GM23248 (cell line): ENCODE data around the gene GRM7.

ENCODE experiments used
- EZH2 ChIP-seq: fragments of 200-600 bp; sonication (generic); IDR thresholded peaks from 2 replicates; pipeline ENCODE4 v1.6.1; 2018; ENCODE audit warnings: antibody characterized with exemption, mild to moderate bottlenecking; ENCODE audit not compliant: insufficient read depth, poor library complexity, severe bottlenecking
- EZH2phosphoT487 ChIP-seq: fragments of 200-600 bp; sonication (generic); IDR thresholded peaks from 2 replicates; pipeline ENCODE4 v1.6.1; 2018; ENCODE audit warnings: antibody characterized with exemption, moderate library complexity, mild to moderate bottlenecking, low read depth; ENCODE audit not compliant: insufficient read depth

- TF ChIP-seq EZH2 (no peak), EZH2phosphoT487 (no peak)
Observed at GRCh38 chr3:7249493-7250076, 388.7 kb downstream of the GRM7 start.
